DND-41 (cell line): ENCODE measurements around the gene NKAIN2.

Experiments
- EZH2 ChIP-seq: IDR thresholded peaks from 3 replicates; pipeline ENCODE4 v1.6.1; 2012; ENCODE audit warnings: borderline replicate concordance, low read depth, mild to moderate bottlenecking, moderate library complexity, low read length, inconsistent platforms; ENCODE audit not compliant: severe bottlenecking
- TF ChIP-seq, protein P1 (sequence below): IDR thresholded peaks from 2 replicates; pipeline ENCODE4 v1.5.1; 2012; ENCODE audit warnings: borderline replicate concordance, low read length, moderate library complexity, mild to moderate bottlenecking; ENCODE audit not compliant: poor library complexity, severe bottlenecking; ENCODE audit errors: extremely low read depth

DNA sequence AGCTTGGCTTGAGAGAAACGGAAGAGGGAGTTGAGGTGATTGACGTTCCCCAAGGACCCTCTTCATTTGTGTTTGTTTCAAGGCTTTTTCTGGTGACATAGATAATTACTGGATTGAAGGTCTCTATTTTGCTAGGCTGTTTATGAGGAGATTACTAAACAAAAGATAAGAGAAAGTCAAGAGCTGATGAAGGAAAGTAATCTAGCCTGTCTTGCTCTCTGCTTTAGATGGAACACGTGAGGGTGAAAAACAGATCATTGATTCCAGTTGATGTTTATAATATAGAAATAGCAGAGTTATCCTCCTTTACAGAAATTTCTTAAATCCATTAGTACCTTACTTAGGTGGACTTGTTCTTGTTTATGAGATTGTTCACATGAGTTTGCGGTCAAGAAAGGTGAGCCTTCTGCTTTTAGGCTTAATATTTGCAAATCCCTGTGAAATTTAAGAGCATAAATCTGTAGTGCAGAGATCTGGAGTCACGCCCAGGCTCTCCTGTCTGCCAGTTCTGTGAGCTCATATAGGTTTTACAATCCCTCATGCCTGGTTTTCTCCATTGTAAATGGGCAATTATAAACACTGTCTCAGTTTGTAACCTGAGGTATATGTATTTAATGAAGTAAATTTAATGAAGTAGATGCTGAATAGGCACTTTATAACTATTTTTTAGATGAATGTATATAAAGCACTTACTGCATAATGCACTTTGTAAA lies 272.8 kb downstream of the NKAIN2 start:
- TF ChIP-seq, protein P1, sequence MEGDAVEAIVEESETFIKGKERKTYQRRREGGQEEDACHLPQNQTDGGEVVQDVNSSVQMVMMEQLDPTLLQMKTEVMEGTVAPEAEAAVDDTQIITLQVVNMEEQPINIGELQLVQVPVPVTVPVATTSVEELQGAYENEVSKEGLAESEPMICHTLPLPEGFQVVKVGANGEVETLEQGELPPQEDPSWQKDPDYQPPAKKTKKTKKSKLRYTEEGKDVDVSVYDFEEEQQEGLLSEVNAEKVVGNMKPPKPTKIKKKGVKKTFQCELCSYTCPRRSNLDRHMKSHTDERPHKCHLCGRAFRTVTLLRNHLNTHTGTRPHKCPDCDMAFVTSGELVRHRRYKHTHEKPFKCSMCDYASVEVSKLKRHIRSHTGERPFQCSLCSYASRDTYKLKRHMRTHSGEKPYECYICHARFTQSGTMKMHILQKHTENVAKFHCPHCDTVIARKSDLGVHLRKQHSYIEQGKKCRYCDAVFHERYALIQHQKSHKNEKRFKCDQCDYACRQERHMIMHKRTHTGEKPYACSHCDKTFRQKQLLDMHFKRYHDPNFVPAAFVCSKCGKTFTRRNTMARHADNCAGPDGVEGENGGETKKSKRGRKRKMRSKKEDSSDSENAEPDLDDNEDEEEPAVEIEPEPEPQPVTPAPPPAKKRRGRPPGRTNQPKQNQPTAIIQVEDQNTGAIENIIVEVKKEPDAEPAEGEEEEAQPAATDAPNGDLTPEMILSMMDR = no peak
- TF ChIP-seq EZH2 = no peak
